Caco-2 (cell line): ENCODE results near the gene C7. TPM values are rescaled to one million over a fixed set of nuclear protein-coding genes. Genes with fewer than 3 reads are reported as not detected.

Experiments
- BruUV-seq: library from RNA; stranded (reverse); fragments of 400-500 nt; replicated peaks from 2 replicates; lab custom pipeline; 2021; lab: Mats Ljungman, UMichigan
- CTCF ChIA-PET: fragments of 300-600 bp; sonication (Branson Sonifier 250); formaldehyde crosslinking; loops from one replicate; lab custom pipeline; 2022; ENCODE audit warnings: antibody characterized with exemption; lab: Charles Lee
- POLR2A ChIA-PET: fragments of 300-600 bp; sonication (Branson Sonifier 250); formaldehyde crosslinking; loops from one replicate; lab custom pipeline; 2022; ENCODE audit warnings: antibody characterized with exemption; lab: Charles Lee
- DNase-seq, 2 experiments: peaks; one replicate each; pipeline versions ENCODE4 v3.0.0 to v3.0.0-alpha.2; 2020 to 2022
- H3K27me3 ChIP-seq: replicated peaks from 2 replicates; pipeline ENCODE4 v1.6.0; 2011; ENCODE audit warnings: low read length; ENCODE audit not compliant: control insufficient read depth, insufficient read depth
- H3K36me3 ChIP-seq: 2 replicates; pipeline ENCODE4 v1.5.1; 2011; ENCODE audit warnings: low read length; ENCODE audit not compliant: control insufficient read depth, insufficient read depth
- H3K4me1 ChIP-seq: fragments of 250-450 bp; sonication (Bioruptor Pico); 2 replicates; pipeline ENCODE4 v1.5.1; 2020; ENCODE audit warnings: mild to moderate bottlenecking
- H3K4me3 ChIP-seq: 2 replicates; pipeline ENCODE4 v1.5.1; 2011; ENCODE audit warnings: low read depth, mild to moderate bottlenecking, control low read depth, low read length
- H3K9me3 ChIP-seq: fragments of 250-450 bp; sonication (Bioruptor Pico); 2 replicates; pipeline ENCODE4 v1.5.1; 2020; ENCODE audit warnings: mild to moderate bottlenecking, moderate library complexity
- H3K27ac Mint-ChIP-seq: one replicate; pipeline ENCODE4 v1.8.0; 2022; ENCODE audit warnings: mixed read lengths; ENCODE audit not compliant: unreplicated experiment
- H3K27me3 Mint-ChIP-seq: one replicate; pipeline ENCODE4 v1.8.0; 2022; ENCODE audit warnings: mixed read lengths; ENCODE audit not compliant: insufficient read depth, unreplicated experiment
- H3K36me3 Mint-ChIP-seq: one replicate; pipeline ENCODE4 v1.8.0; 2022; ENCODE audit warnings: mild to moderate bottlenecking, mixed read lengths; ENCODE audit not compliant: insufficient read depth, unreplicated experiment
- H3K4me1 Mint-ChIP-seq: one replicate; pipeline ENCODE4 v1.8.0; 2022; ENCODE audit warnings: low read depth, mixed read lengths; ENCODE audit not compliant: unreplicated experiment
- H3K4me3 Mint-ChIP-seq: one replicate; pipeline ENCODE4 v1.8.0; 2022; ENCODE audit warnings: mild to moderate bottlenecking, moderate library complexity, mixed read lengths; ENCODE audit not compliant: unreplicated experiment
- H3K9me3 Mint-ChIP-seq: one replicate; pipeline ENCODE4 v1.8.0; 2022; ENCODE audit warnings: mixed read lengths; ENCODE audit not compliant: unreplicated experiment
- intact Hi-C: fragments of 100-400 bp; cut with micrococcal nuclease; formaldehyde crosslinking; loops from one replicate; pipeline ENCODE4 v1.10.0; 2022; ENCODE audit not compliant: unreplicated experiment
- total RNA-seq: library from RNA; stranded (reverse); gene quantifications from 2 replicates; pipeline ENCODE4 v1.2.3, GENCODE V29; 2022
- TF ChIP-seq, protein P1 (sequence below), 2 experiments: fragments of 200-600 bp in 1 of 2; IDR thresholded peaks; 1 replicate in 1 of 2; 2 replicates in 1 of 2; pipeline versions ENCODE4 v1.5.1 to v1.8.0; 2011 to 2022; ENCODE audit warnings: antibody characterized with exemption in 1 of 2, control low read depth in 1 of 2, inconsistent platforms in 1 of 2, low read depth in 1 of 2, low read length in 1 of 2, mild to moderate bottlenecking in 1 of 2, moderate library complexity in 1 of 2; ENCODE audit not compliant: insufficient read depth in 1 of 2, severe bottlenecking in 1 of 2, unreplicated experiment in 1 of 2

The C7 gene
- total RNA-seq, 1 experiment from 2014 or later: not detected

DNA sequence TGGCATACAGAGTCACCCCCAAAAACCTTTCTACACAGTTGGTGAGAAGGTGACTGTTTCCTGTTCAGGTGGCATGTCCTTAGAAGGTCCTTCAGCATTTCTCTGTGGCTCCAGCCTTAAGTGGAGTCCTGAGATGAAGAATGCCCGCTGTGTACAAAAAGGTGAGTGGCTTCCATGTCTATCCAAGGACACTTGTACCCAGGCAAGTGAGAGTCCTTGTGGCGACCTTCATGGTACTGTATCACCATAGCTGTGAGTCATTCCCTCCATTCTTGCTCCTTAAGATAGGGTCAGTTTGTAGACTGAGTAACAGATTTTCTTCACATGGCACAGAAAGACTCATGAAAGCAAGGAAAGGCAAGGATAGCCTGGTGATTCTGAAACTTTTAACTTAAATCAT lies 63.1 kb downstream of the C7 start:
- no peaks in the 10 kb centered on the region for H3K27me3 ChIP-seq
- POLR2A ChIA-PET: no interaction called here
- H3K9me3 Mint-ChIP-seq: no peaks in the 10 kb centered on the region
- CTCF ChIA-PET: no interaction called here
- intact Hi-C loops: no loop called here
- H3K4me1 ChIP-seq: no peaks in the 10 kb centered on the region
- peaks cover 3% of the 10 kb centered on the region for H3K27me3 Mint-ChIP-seq
- no peak overlapping the region for H3K27ac Mint-ChIP-seq
- no peak overlapping the region for H3K4me3 Mint-ChIP-seq
- no TSS peak for BruUV-seq
- no peak for DNase-seq
- no peaks in the 10 kb centered on the region for H3K4me1 Mint-ChIP-seq
- no peaks in the 10 kb centered on the region for H3K36me3 ChIP-seq
- TF ChIP-seq, protein P1, sequence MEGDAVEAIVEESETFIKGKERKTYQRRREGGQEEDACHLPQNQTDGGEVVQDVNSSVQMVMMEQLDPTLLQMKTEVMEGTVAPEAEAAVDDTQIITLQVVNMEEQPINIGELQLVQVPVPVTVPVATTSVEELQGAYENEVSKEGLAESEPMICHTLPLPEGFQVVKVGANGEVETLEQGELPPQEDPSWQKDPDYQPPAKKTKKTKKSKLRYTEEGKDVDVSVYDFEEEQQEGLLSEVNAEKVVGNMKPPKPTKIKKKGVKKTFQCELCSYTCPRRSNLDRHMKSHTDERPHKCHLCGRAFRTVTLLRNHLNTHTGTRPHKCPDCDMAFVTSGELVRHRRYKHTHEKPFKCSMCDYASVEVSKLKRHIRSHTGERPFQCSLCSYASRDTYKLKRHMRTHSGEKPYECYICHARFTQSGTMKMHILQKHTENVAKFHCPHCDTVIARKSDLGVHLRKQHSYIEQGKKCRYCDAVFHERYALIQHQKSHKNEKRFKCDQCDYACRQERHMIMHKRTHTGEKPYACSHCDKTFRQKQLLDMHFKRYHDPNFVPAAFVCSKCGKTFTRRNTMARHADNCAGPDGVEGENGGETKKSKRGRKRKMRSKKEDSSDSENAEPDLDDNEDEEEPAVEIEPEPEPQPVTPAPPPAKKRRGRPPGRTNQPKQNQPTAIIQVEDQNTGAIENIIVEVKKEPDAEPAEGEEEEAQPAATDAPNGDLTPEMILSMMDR (IDR thresholded peaks at IDR 0.05; ENCODE audit: insufficient read depth in 1 of 2, low read depth in 1 of 2, low read length in 1 of 2, severe bottlenecking in 1 of 2, unreplicated experiment in 1 of 2): no peak
- no peaks in the 10 kb centered on the region for H3K36me3 Mint-ChIP-seq
- H3K4me3 ChIP-seq: no peak overlapping the region
- no peaks in the 10 kb centered on the region for H3K9me3 ChIP-seq

DNA sequence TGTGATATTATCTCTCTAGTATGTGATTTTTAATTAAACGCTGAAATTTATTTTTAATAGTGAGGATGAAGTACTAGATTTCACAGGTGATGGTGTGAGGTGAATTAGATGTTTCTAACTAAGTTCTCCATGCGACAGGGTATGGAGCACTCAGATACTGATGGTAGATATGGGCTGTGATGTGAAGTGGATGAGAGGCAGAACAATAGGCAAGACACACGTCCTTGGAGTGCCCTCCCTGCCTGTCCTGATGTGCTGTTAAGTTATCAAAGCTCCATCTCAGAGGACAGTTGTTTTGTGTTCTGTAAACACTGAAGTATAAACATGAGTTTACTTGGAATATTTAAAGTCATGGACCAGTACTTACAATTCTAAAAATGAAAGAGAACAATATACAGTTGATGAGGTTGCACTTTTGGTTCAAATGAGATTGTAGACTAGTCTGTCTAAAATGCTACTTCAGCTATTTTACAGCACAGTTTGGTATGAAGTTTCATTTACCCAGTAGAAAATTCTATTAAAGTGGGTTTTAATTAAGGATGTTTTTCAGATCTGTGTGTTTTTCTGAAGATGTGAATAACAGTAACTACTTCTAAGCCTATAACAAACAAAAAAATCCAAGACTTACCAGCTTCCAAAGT lies 64.2 kb downstream of the C7 start:
- no peak overlapping the region for H3K27ac Mint-ChIP-seq
- H3K36me3 ChIP-seq: no peaks in the 10 kb centered on the region
- no peak overlapping the region for H3K4me3 Mint-ChIP-seq
- H3K27me3 ChIP-seq: no peaks in the 10 kb centered on the region
- H3K4me1 ChIP-seq: no peaks in the 10 kb centered on the region
- TF ChIP-seq, protein P1 (IDR thresholded peaks at IDR 0.05; ENCODE audit: insufficient read depth in 1 of 2, low read depth in 1 of 2, low read length in 1 of 2, severe bottlenecking in 1 of 2, unreplicated experiment in 1 of 2): no peak
- peaks cover 3% of the 10 kb centered on the region for H3K27me3 Mint-ChIP-seq
- ChIA-PET CTCF (no interaction called here), POLR2A (no interaction called here)
- intact Hi-C loops: no loop called here
- H3K4me1 Mint-ChIP-seq: no peaks in the 10 kb centered on the region
- DNase-seq: no peak
- no peaks in the 10 kb centered on the region for H3K9me3 ChIP-seq
- H3K36me3 Mint-ChIP-seq: no peaks in the 10 kb centered on the region
- no peak overlapping the region for H3K4me3 ChIP-seq
- no peaks in the 10 kb centered on the region for H3K9me3 Mint-ChIP-seq
- BruUV-seq: no TSS peak

DNA sequence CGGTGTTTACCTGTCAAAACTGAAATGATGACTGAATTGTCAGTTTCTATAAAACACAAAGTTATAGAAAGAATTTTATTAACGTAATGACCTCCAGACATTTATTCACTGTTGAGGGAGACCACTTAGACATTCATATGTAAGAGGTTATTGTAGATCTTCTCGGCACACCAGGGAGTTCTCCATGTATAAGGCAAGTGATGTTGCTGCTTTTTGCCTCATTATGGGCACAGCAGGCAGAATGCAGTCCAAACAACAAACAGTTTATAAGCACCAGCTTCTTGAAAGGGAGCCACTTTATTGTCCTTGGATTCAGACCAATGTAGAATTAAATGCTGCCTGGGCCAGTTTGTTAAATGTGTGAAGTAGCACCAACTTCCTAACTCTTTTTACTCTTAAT lies 66.7 kb downstream of the C7 start:
- no peak for DNase-seq
- Mint-ChIP-seq H3K4me1 (no peaks in the 10 kb centered on the region), H3K9me3 (no peaks in the 10 kb centered on the region), H3K36me3 (no peaks in the 10 kb centered on the region), H3K27ac (no peak overlapping the region), H3K27me3 (peaks cover 8% of the 10 kb centered on the region), H3K4me3 (no peak overlapping the region)
- TF ChIP-seq, protein P1 (IDR thresholded peaks at IDR 0.05; ENCODE audit: insufficient read depth in 1 of 2, low read depth in 1 of 2, low read length in 1 of 2, severe bottlenecking in 1 of 2, unreplicated experiment in 1 of 2): no peak
- no peaks in the 10 kb centered on the region for H3K27me3 ChIP-seq
- intact Hi-C loops: no loop called here
- no TSS peak for BruUV-seq
- no peak overlapping the region for H3K4me3 ChIP-seq
- H3K36me3 ChIP-seq: no peaks in the 10 kb centered on the region
- ChIA-PET POLR2A (no interaction called here), CTCF (no interaction called here)
- no peaks in the 10 kb centered on the region for H3K4me1 ChIP-seq
- no peaks in the 10 kb centered on the region for H3K9me3 ChIP-seq
